Neural progenitor cell (in vitro differentiated cells): ENCODE data around the gene PDCD11.

ENCODE experiments used
- CTCF ChIP-seq: fragments of 200-600 bp; sonication (generic); IDR thresholded peaks from 2 replicates; pipeline ENCODE4 v1.5.1; 2017; ENCODE audit warnings: antibody characterized with exemption, mild to moderate bottlenecking
- EZH2 ChIP-seq: fragments of 200-600 bp; sonication (generic); IDR thresholded peaks from 2 replicates; pipeline ENCODE4 v1.6.1; 2017; ENCODE audit warnings: antibody characterized with exemption, mild to moderate bottlenecking, moderate library complexity
- EZH2phosphoT487 ChIP-seq: fragments of 200-600 bp; sonication (generic); IDR thresholded peaks from 2 replicates; pipeline ENCODE4 v1.6.1; 2017; ENCODE audit warnings: antibody characterized with exemption

- TF ChIP-seq CTCF: no peak
- TF ChIP-seq EZH2: no peak
- no peak for TF ChIP-seq EZH2phosphoT487
These were observed 44.0 kb downstream of the PDCD11 start for GRCh38 chr10:103440416-103440815.
